CD4-positive, alpha-beta memory T cell (primary cell): ENCODE measurements around the gene TMEM119. TPM values are rescaled to one million over a fixed set of nuclear protein-coding genes. Genes with fewer than 3 reads are reported as not detected.
"Not testable (repeated sequence)": the region's sequence is repeated elsewhere in the genome, so short reads cannot be mapped to it uniquely, and the experiment has no call there.

Source experiments
- CTCF ChIA-PET: fragments of 350-600 bp; sonication (Branson Sonifier 250); formaldehyde crosslinking; loops from one replicate; lab custom pipeline; 2021; ENCODE audit warnings: inconsistent platforms; ENCODE audit not compliant: partially characterized antibody; lab: Charles Lee
- POLR2A ChIA-PET: fragments of 350-600 bp; sonication (Branson Sonifier 250); formaldehyde crosslinking; loops from one replicate; lab custom pipeline; 2021; ENCODE audit not compliant: partially characterized antibody; lab: Charles Lee
- DNase-seq, 5 donors: peaks; one replicate each; pipeline versions ENCODE4 v3.0.0 to v3.0.0-alpha.2; 2020 to 2022; ENCODE audit warnings: mixed read lengths in 1 of 5
- H3K27ac ChIP-seq: one replicate; pipeline ENCODE4 v1.7.0; 2013; ENCODE audit warnings: low read depth, low read length
- H3K27me3 ChIP-seq: 2 replicates; pipeline ENCODE4 v1.7.0; 2013; ENCODE audit warnings: mild to moderate bottlenecking, low read length, moderate library complexity; ENCODE audit not compliant: insufficient read depth
- H3K36me3 ChIP-seq: 2 replicates; pipeline ENCODE4 v1.7.0; 2013; ENCODE audit warnings: mild to moderate bottlenecking, low read length, moderate library complexity; ENCODE audit not compliant: insufficient read depth
- H3K4me1 ChIP-seq: 2 replicates; pipeline ENCODE4 v1.7.0; 2013; ENCODE audit warnings: mild to moderate bottlenecking, low read length, moderate library complexity; ENCODE audit not compliant: insufficient read depth
- H3K4me3 ChIP-seq, 2 donors: one replicate each; pipeline ENCODE4 v1.7.0; 2013; ENCODE audit warnings: low read length in 2 of 2, mild to moderate bottlenecking in 1 of 2
- H3K9me3 ChIP-seq, 2 donors: one replicate each; pipeline ENCODE4 v1.7.0; 2013; ENCODE audit warnings: low read length in 2 of 2, control low read depth in 1 of 2; ENCODE audit not compliant: control insufficient read depth in 1 of 2
- H3K27ac Mint-ChIP-seq, 7 donors: one replicate each; pipeline ENCODE4 v1.8.0; 2020 to 2021; ENCODE audit warnings: mixed read lengths in 7 of 7, mild to moderate bottlenecking in 6 of 7, inconsistent platforms in 3 of 7, moderate library complexity in 3 of 7
- H3K27me3 Mint-ChIP-seq, 2 donors: one replicate each; pipeline ENCODE4 v1.8.0; 2020 to 2021; ENCODE audit warnings: mixed read lengths in 2 of 2
- H3K36me3 Mint-ChIP-seq, 2 donors: one replicate each; pipeline ENCODE4 v1.8.0; 2020 to 2021; ENCODE audit warnings: mixed read lengths in 2 of 2, inconsistent platforms in 1 of 2, mild to moderate bottlenecking in 1 of 2
- H3K4me1 Mint-ChIP-seq, 4 donors: one replicate each; pipeline ENCODE4 v1.8.0; 2020 to 2021; ENCODE audit warnings: mixed read lengths in 4 of 4, mild to moderate bottlenecking in 1 of 4
- H3K4me3 Mint-ChIP-seq, 8 donors: one replicate each; pipeline ENCODE4 v1.8.0; 2020 to 2021; ENCODE audit warnings: mixed read lengths in 8 of 8, mild to moderate bottlenecking in 7 of 8, moderate library complexity in 6 of 8, inconsistent platforms in 3 of 8
- H3K9me3 Mint-ChIP-seq, 8 donors: one replicate each; pipeline ENCODE4 v1.8.0; 2020 to 2021; ENCODE audit warnings: mixed read lengths in 8 of 8, mild to moderate bottlenecking in 5 of 8, inconsistent platforms in 3 of 8, moderate library complexity in 1 of 8
- intact Hi-C: fragments of 100-400 bp; cut with micrococcal nuclease; formaldehyde crosslinking; loops from one replicate; pipeline ENCODE4 v1.15.1; 2023
- polyA plus RNA-seq, 2 donors: library from polyadenylated mRNA; unstranded; fragments of 300-500 nt; fragmentation: Illumina TruSeq; gene quantifications; one replicate each; pipeline ENCODE4 v1.2.3, GENCODE V29; 2021
- total RNA-seq, 2 experiments: library from RNA; stranded (reverse); gene quantifications; one replicate each; pipeline ENCODE4 v1.2.3, GENCODE V29; 2021

TMEM119 gene
- total and polyA plus RNA-seq, 4 experiments from 2014 or later = 0.30 to 0.58 (median 0.42) TPM; not detected in 1

GRCh38 chr12:108590463-108590862 lies 7.4 kb downstream of the TMEM119 start:
- H3K27ac Mint-ChIP-seq, H3K4me1 ChIP-seq, H3K27ac ChIP-seq, H3K27me3 ChIP-seq, H3K9me3 Mint-ChIP-seq, CTCF ChIA-PET, intact Hi-C loops, DNase-seq, H3K36me3 ChIP-seq, H3K36me3 Mint-ChIP-seq, H3K4me3 Mint-ChIP-seq, POLR2A ChIA-PET, H3K27me3 Mint-ChIP-seq, H3K9me3 ChIP-seq, H3K4me1 Mint-ChIP-seq, H3K4me3 ChIP-seq: not testable (repeated sequence)

- no peak overlapping the region for H3K4me3 ChIP-seq
- no peak for DNase-seq
- CTCF ChIA-PET = no interaction called here
- Mint-ChIP-seq H3K9me3 (no peaks in the 10 kb centered on the region), H3K4me1 (no peaks in the 10 kb centered on the region), H3K27ac (peak overlapping the region in 1 of 7 donors; percentile 69), H3K27me3 (no peaks in the 10 kb centered on the region), H3K4me3 (no peak overlapping the region), H3K36me3 (no peaks in the 10 kb centered on the region)
- no peaks in the 10 kb centered on the region for H3K4me1 ChIP-seq
- no peaks in the 10 kb centered on the region for H3K27me3 ChIP-seq
- no peaks in the 10 kb centered on the region for H3K9me3 ChIP-seq
- POLR2A ChIA-PET = no interaction called here
- no peaks in the 10 kb centered on the region for H3K36me3 ChIP-seq
- intact Hi-C loops = no loop called here
- no peak overlapping the region for H3K27ac ChIP-seq
Observed at GRCh38 chr12:108589840-108590229, 8.0 kb downstream of the TMEM119 start.

GRCh38 chr12:108589028-108589839 lies 8.7 kb downstream of the TMEM119 start:
- Histone ChIP-seq H3K27me3 (no peaks in the 10 kb centered on the region), H3K27ac (no peak overlapping the region), H3K36me3 (no peaks in the 10 kb centered on the region), H3K4me3 (no peak overlapping the region), H3K4me1 (no peaks in the 10 kb centered on the region), H3K9me3 (no peaks in the 10 kb centered on the region)
- H3K4me3 Mint-ChIP-seq = no peak overlapping the region
- H3K4me1 Mint-ChIP-seq = no peaks in the 10 kb centered on the region
- peak overlapping the region in 1 of 7 donors; percentile 30 for H3K27ac Mint-ChIP-seq
- POLR2A ChIA-PET = no interaction called here
- H3K27me3 Mint-ChIP-seq = no peaks in the 10 kb centered on the region
- CTCF ChIA-PET = interaction anchor here (1.4 kb wide), 1 partner anchor 29 kb away, joined by 8 read pairs; no protein-coding TSS in a partner anchor
- no peaks in the 10 kb centered on the region for H3K9me3 Mint-ChIP-seq
- intact Hi-C loops = no loop called here
- DNase-seq = no peak
- H3K36me3 Mint-ChIP-seq = no peaks in the 10 kb centered on the region

DNA sequence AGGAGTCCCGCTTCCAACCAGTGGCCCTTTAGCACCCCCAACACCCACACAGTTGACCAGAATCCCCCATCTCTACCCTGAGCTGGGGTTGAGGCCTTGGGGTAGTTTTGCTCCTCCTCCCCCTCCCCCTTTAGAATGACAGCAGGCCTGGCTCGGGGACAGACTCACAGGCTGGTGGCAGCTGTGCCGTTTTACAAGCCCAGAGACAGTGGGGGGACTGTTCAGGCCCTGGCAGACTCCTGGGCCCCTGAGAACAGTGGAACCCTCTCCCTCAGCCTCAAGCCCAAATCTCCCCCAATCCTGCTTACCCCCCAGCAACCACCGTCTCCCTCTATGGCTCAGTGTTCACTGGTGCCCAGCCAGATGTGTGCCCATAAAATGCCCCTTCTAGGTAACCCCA lies 10.1 kb downstream of the TMEM119 start:
- DNase-seq = no peak
- Mint-ChIP-seq H3K9me3 (no peaks in the 10 kb centered on the region), H3K36me3 (no peaks in the 10 kb centered on the region), H3K27ac (no peak overlapping the region), H3K27me3 (peaks cover 0 to 1% of the 10 kb centered on the region in 2 donors), H3K4me3 (no peak overlapping the region), H3K4me1 (no peaks in the 10 kb centered on the region)
- no peak overlapping the region for H3K27ac ChIP-seq
- no peaks in the 10 kb centered on the region for H3K36me3 ChIP-seq
- no peaks in the 10 kb centered on the region for H3K9me3 ChIP-seq
- no peaks in the 10 kb centered on the region for H3K4me1 ChIP-seq
- no peak overlapping the region for H3K4me3 ChIP-seq
- POLR2A ChIA-PET = no interaction called here
- H3K27me3 ChIP-seq = no peaks in the 10 kb centered on the region
- CTCF ChIA-PET = interaction anchor here (1.4 kb wide), 1 partner anchor 30 kb away, joined by 8 read pairs; no protein-coding TSS in a partner anchor
- intact Hi-C loops = no loop called here

DNA sequence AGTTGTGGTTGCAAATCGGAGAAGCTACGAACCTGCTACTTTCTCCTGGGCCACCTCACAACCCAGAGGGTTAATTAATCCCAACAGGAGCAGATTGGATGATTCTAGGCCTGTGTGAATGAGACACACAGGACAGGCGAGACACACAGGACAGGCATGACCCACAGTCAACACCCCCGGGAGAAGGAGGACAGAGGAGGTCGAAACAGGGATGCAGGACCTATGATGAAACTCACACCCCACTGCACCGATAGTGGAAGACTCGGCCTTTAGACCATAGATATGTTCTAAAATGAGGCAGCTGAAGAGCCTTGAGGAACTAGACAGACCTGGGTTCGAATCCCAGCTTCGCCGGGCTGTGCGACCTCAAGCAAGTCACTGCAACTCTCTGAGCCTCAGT lies 11.6 kb downstream of the TMEM119 start:
- CTCF ChIA-PET = interaction anchor here (1.3 to 1.4 kb wide), 2 partner anchors 17 to 32 kb away, joined by 4 to 5 read pairs; no protein-coding TSS in a partner anchor
- H3K27me3 Mint-ChIP-seq = peaks cover 0 to 1% of the 10 kb centered on the region in 2 donors
- Histone ChIP-seq H3K27me3 (no peaks in the 10 kb centered on the region), H3K4me1 (no peaks in the 10 kb centered on the region), H3K4me3 (no peak overlapping the region), H3K36me3 (no peaks in the 10 kb centered on the region), H3K27ac (no peak overlapping the region), H3K9me3 (no peaks in the 10 kb centered on the region)
- intact Hi-C loops = no loop called here
- no peaks in the 10 kb centered on the region for H3K9me3 Mint-ChIP-seq
- H3K4me3 Mint-ChIP-seq = no peak overlapping the region
- POLR2A ChIA-PET = no interaction called here
- DNase-seq = no peak
- no peaks in the 10 kb centered on the region for H3K36me3 Mint-ChIP-seq
- no peak overlapping the region for H3K27ac Mint-ChIP-seq
- H3K4me1 Mint-ChIP-seq = no peaks in the 10 kb centered on the region

DNA sequence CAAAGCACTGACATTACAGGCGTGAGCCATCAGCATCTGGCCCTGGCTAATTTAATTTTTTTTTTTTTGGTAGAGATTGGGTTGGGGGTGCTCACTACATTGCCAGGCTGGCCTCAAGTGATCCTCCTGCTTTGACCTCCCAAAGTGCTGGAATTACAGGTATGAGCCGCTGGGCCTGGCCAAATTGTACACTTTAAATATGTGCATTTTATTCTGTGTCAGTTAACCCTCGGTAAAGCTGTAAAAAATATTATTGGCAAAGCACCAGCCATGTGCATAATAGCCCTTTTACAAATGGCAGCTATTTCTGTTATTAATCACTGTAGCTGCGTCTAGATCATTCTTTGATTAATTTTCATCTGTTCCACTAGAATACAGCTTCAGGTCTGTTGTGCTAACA lies 12.0 kb downstream of the TMEM119 start:
- Mint-ChIP-seq H3K36me3 (no peaks in the 10 kb centered on the region), H3K4me1 (no peaks in the 10 kb centered on the region), H3K4me3 (no peak overlapping the region), H3K27me3 (peaks cover 0 to 1% of the 10 kb centered on the region in 2 donors), H3K27ac (no peak overlapping the region), H3K9me3 (no peaks in the 10 kb centered on the region)
- no peak for DNase-seq
- Histone ChIP-seq H3K9me3 (no peaks in the 10 kb centered on the region), H3K4me1 (no peaks in the 10 kb centered on the region), H3K27ac (no peak overlapping the region), H3K36me3 (no peaks in the 10 kb centered on the region), H3K27me3 (no peaks in the 10 kb centered on the region), H3K4me3 (no peak overlapping the region)
- ChIA-PET POLR2A (no interaction called here), CTCF (interaction anchor here (1.3 to 1.4 kb wide), 2 partner anchors 17 to 32 kb away, joined by 4 to 5 read pairs; no protein-coding TSS in a partner anchor)
- intact Hi-C loops = no loop called here

GRCh38 chr12:108584456-108585065 lies 13.3 kb downstream of the TMEM119 start:
- no peak overlapping the region for H3K4me3 ChIP-seq
- Mint-ChIP-seq H3K36me3 (no peaks in the 10 kb centered on the region), H3K27me3 (peaks cover 0 to 1% of the 10 kb centered on the region in 2 donors), H3K4me3 (no peak overlapping the region), H3K9me3 (no peaks in the 10 kb centered on the region), H3K27ac (no peak overlapping the region), H3K4me1 (no peaks in the 10 kb centered on the region)
- no peaks in the 10 kb centered on the region for H3K27me3 ChIP-seq
- ChIA-PET CTCF (no interaction called here), POLR2A (no interaction called here)
- no peak overlapping the region for H3K27ac ChIP-seq
- no peak for DNase-seq
- H3K9me3 ChIP-seq = no peaks in the 10 kb centered on the region
- no peaks in the 10 kb centered on the region for H3K4me1 ChIP-seq
- intact Hi-C loops = no loop called here
- H3K36me3 ChIP-seq = no peaks in the 10 kb centered on the region
